Measurements from ENCODE around the gene SYCP3. TPM values are rescaled to one million over a fixed set of nuclear protein-coding genes. Genes with fewer than 3 reads are reported as not detected.

Gene SYCP3
- total and polyA plus RNA-seq, 2 of the 13 experiments (the other 11 are each of a cell fraction or from before 2014, with no cell fraction given) = not detected

DNA sequence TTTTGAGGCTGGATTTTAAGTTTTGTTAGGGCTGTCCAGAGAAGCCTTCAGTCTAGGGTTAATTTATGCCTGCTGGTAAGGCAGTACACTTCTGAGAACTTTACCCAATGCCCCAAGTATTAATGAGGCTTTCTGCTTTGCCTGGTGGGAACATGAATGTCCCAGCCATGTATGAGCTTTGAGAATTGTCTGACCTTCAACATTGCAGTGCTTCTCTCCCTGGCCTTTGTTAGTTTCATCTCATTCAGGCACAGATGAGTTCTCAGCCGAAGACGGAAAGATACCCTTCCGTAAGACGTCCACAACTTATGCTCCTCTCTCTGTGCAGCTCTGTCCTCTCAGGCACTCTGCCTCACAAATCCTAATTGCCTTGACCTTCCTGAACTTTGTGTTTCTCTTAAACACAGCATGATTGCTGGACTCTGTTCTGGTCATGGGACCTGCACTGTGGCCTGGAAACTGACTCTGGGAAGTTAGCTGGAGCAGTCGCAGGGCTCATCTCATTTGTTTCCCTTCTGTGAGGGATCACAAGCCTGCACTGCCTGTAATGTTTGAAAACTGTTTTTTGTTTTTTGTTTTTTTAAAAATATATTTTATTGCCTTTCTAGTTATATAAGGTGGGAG lies 26.1 kb downstream of the SYCP3 start (continued):
- TF ChIP-seq CHD2 (IDR thresholded peaks at IDR 0.05; ENCODE audit: low read depth, low read length) = no peak
- TF ChIP-seq, protein P1, sequence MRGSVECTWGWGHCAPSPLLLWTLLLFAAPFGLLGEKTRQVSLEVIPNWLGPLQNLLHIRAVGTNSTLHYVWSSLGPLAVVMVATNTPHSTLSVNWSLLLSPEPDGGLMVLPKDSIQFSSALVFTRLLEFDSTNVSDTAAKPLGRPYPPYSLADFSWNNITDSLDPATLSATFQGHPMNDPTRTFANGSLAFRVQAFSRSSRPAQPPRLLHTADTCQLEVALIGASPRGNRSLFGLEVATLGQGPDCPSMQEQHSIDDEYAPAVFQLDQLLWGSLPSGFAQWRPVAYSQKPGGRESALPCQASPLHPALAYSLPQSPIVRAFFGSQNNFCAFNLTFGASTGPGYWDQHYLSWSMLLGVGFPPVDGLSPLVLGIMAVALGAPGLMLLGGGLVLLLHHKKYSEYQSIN (CRISPR knock-in tag; IDR thresholded peaks at IDR 0.05; ENCODE audit: borderline replicate concordance) = no peak
- TF ChIP-seq DNMT1 (CRISPR knock-in tag; IDR thresholded peaks at IDR 0.05) = no peak
- no peak for TF ChIP-seq CBX2 (IDR thresholded peaks at IDR 0.05; ENCODE audit: low read depth, low read length)
- no peak for TF ChIP-seq CBX2 (CRISPR knock-in tag; IDR thresholded peaks at IDR 0.05; ENCODE audit: low read depth)
- TF ChIP-seq, protein P2, sequence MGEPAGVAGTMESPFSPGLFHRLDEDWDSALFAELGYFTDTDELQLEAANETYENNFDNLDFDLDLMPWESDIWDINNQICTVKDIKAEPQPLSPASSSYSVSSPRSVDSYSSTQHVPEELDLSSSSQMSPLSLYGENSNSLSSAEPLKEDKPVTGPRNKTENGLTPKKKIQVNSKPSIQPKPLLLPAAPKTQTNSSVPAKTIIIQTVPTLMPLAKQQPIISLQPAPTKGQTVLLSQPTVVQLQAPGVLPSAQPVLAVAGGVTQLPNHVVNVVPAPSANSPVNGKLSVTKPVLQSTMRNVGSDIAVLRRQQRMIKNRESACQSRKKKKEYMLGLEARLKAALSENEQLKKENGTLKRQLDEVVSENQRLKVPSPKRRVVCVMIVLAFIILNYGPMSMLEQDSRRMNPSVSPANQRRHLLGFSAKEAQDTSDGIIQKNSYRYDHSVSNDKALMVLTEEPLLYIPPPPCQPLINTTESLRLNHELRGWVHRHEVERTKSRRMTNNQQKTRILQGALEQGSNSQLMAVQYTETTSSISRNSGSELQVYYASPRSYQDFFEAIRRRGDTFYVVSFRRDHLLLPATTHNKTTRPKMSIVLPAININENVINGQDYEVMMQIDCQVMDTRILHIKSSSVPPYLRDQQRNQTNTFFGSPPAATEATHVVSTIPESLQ (CRISPR knock-in tag; conservative IDR thresholded peaks at IDR 0.05) = no peak
- no peak for TF ChIP-seq FOXK2 (IDR thresholded peaks at IDR 0.05)
- TF ChIP-seq, protein P3, sequence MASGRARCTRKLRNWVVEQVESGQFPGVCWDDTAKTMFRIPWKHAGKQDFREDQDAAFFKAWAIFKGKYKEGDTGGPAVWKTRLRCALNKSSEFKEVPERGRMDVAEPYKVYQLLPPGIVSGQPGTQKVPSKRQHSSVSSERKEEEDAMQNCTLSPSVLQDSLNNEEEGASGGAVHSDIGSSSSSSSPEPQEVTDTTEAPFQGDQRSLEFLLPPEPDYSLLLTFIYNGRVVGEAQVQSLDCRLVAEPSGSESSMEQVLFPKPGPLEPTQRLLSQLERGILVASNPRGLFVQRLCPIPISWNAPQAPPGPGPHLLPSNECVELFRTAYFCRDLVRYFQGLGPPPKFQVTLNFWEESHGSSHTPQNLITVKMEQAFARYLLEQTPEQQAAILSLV (CRISPR knock-in tag; IDR thresholded peaks at IDR 0.05; ENCODE audit: borderline replicate concordance) = no peak
- no peak for TF ChIP-seq ZFP82 (CRISPR knock-in tag; IDR thresholded peaks at IDR 0.05; ENCODE audit: borderline replicate concordance)
- no peak for TF ChIP-seq NPAS2 (CRISPR knock-in tag; IDR thresholded peaks at IDR 0.05; ENCODE audit: borderline replicate concordance)
- no peak for TF ChIP-seq RFX3 (CRISPR knock-in tag; IDR thresholded peaks at IDR 0.05)
- TF ChIP-seq ZNF773 (CRISPR knock-in tag; IDR thresholded peaks at IDR 0.05; ENCODE audit: borderline replicate concordance) = no peak
- no peak for TF ChIP-seq ZNF333 (CRISPR knock-in tag; IDR thresholded peaks at IDR 0.05; ENCODE audit: borderline replicate concordance)
- TF ChIP-seq ZBTB38 (CRISPR knock-in tag; IDR thresholded peaks at IDR 0.05) = no peak
- no peak for TF ChIP-seq RFX1 (IDR thresholded peaks at IDR 0.05)
- no peak for TF ChIP-seq ZNF136 (CRISPR knock-in tag; IDR thresholded peaks at IDR 0.05; ENCODE audit: low read depth)
- TF ChIP-seq, protein P4, sequence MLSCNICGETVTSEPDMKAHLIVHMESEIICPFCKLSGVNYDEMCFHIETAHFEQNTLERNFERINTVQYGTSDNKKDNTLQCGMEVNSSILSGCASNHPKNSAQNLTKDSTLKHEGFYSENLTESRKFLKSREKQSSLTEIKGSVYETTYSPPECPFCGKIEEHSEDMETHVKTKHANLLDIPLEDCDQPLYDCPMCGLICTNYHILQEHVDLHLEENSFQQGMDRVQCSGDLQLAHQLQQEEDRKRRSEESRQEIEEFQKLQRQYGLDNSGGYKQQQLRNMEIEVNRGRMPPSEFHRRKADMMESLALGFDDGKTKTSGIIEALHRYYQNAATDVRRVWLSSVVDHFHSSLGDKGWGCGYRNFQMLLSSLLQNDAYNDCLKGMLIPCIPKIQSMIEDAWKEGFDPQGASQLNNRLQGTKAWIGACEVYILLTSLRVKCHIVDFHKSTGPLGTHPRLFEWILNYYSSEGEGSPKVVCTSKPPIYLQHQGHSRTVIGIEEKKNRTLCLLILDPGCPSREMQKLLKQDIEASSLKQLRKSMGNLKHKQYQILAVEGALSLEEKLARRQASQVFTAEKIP (CRISPR knock-in tag; IDR thresholded peaks at IDR 0.05; ENCODE audit: borderline replicate concordance) = no peak
- TF ChIP-seq ZNF451 (CRISPR knock-in tag; IDR thresholded peaks at IDR 0.05) = no peak
- peak; percentile 85 for TF ChIP-seq ZMYM3 (CRISPR knock-in tag; IDR thresholded peaks at IDR 0.05)
- no peak for TF ChIP-seq JUNB (CRISPR knock-in tag; IDR thresholded peaks at IDR 0.05; ENCODE audit: borderline replicate concordance)
- peak; percentile 76 for TF ChIP-seq NR2C2 (CRISPR knock-in tag; IDR thresholded peaks at IDR 0.05; ENCODE audit: borderline replicate concordance)
- TF ChIP-seq, protein P5, sequence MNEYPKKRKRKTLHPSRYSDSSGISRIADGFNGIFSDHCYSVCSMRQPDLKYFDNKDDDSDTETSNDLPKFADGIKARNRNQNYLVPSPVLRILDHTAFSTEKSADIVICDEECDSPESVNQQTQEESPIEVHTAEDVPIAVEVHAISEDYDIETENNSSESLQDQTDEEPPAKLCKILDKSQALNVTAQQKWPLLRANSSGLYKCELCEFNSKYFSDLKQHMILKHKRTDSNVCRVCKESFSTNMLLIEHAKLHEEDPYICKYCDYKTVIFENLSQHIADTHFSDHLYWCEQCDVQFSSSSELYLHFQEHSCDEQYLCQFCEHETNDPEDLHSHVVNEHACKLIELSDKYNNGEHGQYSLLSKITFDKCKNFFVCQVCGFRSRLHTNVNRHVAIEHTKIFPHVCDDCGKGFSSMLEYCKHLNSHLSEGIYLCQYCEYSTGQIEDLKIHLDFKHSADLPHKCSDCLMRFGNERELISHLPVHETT (CRISPR knock-in tag; conservative IDR thresholded peaks at IDR 0.05) = no peak
